LoVo (cell line): ENCODE data around the gene KCTD2.

ENCODE experiments used
- DNase-seq: peaks from one replicate; pipeline ENCODE4 v3.0.0-alpha.2; 2016; ENCODE audit warnings: low spot score

KCTD2 gene

DNA sequence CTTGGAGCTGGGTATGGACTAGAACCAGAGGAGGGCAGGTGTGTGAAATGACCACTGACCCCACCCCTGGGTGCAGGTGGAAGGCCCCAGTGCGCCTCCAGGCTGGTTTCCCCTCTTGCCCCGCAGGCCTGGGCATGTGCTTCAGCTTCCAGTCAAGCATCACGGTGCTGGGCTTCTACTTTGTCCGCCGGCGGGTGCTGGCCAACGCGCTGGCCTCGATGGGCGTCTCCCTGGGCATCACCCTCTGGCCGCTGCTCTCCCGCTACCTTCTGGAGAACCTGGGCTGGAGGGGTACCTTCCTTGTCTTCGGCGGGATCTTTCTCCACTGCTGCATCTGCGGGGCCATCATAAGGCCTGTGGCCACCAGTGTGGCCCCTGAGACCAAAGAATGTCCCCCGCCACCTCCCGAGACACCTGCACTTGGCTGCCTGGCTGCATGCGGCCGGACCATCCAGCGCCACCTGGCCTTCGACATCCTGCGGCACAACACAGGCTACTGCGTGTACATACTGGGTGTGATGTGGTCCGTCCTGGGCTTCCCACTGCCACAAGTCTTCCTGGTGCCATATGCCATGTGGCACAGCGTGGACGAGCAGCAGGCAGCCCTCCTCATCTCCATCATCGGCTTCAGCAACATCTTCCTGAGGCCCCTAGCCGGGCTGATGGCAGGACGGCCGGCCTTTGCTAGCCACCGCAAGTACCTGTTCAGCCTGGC is 53.0 kb downstream of the KCTD2 start:
- DNase-seq: no peak

DNA sequence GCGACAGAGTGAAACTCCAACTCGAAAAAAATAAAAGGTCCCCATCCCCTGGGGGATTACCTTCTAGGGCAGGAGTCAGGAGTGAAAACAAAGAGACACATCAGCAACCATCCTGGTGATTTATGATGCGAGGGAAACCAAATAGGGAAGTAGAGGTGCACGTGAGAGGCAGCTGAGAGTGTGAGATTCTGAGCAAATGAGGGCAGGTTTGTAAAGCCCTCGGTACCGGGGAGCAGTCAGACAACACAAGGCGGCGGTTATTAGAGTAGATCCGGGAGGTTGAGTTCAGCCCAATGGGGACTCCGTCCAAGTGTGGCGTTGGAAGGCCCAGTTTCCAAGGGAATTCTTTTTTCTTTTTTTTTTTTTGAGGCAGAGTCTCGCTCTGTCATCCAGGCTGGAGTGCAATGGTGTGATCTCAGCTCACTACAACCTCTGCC is 55.4 kb downstream of the KCTD2 start:
- DNase-seq: no peak

DNA sequence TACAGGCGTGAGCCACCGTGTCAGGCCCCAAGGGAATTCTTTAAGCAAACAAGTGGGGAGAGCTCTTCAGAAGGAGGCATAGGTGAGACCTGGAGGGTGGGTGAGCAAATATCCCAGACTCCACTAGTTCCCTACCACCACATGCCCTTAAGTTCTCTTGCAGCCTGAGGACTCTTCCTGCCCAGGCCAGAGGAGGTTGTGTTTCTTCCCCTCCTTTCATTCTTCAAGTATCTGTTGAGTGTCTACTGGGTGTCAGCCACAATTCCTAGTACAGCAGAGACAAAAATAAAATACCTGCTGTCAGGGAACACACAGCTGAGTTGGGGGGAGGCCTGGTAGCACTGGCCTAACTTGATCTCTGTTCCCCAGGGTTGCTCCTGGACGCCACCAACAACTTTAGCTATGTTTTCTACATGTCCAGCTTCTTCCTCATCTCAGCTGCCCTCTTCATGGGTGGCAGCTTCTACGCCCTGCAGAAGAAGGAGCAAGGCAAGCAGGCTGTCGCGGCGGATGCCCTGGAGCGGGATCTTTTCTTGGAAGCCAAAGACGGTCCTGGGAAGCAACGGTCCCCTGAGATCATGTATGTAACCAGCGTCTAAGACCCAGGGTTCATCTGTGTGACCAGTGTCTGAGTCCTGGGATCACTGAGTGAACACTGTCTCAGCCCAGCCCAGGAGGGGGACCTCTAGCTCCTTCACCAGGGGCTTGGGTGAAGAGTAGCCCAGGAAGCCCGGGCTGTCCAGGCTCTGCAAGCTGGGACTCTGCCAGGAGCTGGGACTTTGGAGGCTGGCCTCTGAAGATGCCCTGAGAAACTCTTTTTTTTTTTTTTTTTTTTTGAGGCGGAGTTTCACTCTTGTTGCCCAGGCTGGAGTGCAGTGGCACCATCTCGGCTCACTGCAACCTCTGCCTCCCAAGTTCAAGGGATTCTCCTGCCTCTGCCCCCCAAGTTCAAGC is 56.9 kb downstream of the KCTD2 start:
- no peak for DNase-seq

DNA sequence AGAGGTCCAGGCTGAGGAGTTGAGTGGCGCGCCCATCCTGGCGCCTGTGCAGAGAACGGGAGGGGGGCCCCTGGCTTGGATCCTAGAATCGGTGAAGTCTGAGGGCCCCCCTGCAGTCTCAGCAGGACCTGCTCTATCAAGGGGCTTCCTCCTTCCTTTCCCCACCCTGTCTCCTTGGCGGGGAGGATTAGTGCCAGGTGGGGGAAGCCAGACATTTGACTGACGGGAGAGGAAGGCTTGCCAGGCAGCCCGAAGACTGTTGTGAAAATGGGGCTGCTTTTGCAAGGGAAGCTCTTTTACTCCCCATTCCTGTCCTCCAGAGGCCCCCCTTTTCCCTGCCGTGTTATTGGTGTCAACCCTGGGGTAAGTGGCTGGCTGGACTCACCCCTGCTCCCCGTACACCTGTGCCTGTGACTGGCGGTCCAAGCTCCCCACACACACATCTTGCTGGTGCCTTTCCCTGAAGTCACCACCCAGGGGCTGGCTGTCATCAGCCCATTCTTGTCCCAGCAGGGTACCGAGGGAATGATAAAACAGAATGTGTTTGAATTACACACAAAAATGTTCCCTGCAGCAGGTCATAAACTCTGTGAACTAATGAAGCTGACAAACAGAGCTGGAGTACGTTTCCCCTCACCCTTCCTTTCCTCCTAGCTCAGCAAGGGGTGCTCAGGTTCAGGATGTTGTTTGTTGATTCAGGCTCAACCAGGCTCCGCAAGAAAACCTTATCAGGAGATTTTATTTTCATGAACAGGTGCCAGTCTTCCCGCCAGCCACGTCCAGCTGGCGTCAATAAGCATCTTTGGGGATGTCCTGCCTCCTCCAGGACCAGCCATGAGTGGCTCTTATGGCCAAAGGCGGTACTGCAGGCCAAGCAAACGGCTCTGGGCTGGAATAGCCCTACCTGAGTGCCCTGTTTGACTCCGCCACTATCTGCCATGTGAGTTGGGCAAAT is 58.4 kb downstream of the KCTD2 start:
- peak; percentile 54 for DNase-seq

DNA sequence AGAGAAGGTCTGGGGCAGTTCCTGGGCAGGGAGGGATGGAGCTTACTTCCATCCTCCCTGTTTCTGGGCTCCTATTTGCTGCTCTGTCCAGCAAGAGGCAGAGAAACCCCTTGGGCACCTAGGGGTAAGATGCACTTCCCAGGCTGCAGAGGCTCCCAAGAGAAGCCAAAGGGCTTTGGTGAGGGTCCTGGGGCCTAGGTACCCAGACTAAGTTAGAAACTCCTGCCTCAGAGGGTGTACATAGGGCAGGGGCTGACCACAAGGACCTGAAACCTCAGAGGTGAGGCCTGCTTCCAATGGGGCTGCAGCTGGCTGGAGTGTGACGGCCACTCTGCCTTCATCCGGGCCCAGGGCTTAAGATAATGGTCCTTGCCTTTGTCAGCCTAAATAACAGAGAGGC is 61.2 kb downstream of the KCTD2 start:
- no peak for DNase-seq

DNA sequence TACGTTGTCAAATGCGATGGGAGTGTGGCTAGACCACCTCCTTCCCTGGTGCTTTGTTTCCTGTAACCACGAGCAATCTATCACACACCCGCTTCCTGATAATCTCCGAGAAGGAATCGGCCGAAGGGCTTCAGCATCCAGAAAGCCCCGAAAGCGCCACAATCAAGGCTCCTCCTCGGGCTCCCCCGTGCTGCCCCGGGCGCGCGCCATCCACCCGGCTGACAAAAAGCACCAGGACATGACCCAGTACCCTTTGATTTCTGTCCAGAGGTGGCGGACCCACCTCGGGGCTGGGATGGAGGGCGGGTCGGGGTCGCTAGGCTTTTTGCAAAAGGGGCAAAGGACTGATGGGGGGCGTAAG is 62.0 kb downstream of the KCTD2 start:
- DNase-seq: no peak

DNA sequence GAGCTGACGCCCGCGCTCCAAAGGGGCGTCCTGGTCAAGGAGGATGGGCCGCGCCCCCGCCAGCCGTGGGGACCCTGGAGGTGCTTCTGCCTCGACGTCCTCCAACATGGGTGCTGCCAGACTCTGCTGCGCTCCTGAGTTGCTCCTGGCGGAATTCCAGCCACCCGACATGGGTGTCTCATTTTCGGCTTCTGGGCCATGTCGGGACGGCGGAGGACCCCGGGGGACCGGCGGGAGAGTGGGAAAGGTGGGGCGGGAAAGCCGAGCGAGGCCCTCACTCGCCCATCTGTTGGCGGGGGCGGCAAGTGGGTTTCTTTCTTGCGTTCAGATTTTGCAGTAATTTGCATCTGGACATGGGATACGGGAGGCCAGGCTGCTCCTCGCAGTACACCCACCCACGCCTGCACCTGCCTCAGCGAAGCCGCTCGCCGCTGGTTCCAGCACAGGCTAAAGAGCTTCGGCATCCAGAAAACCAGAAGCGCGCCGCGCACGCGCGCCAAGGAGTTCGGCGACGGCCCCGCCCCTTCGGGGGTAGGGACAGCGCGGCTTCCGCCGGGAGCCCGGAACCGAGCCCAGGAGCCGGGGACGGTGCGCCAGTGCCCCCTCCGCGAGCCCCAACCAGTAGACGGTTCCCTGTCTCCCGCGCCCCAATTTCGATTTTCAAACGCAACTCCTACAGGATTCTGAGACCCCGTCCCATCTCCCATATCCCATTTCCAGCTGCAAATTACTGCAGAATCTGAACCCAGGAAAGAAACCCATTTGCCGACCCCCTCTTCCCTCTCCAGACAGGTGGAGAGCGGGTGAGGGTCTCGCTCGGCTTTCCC is 62.6 kb downstream of the KCTD2 start, which contains the start of gene ARMC7:
ARMC7 (plus strand) TSS at position 563 of the 827 bp plus-strand sequence. CDS start 320 bp downstream, outside the sequence.
- peak; percentile 88 for DNase-seq

DNA sequence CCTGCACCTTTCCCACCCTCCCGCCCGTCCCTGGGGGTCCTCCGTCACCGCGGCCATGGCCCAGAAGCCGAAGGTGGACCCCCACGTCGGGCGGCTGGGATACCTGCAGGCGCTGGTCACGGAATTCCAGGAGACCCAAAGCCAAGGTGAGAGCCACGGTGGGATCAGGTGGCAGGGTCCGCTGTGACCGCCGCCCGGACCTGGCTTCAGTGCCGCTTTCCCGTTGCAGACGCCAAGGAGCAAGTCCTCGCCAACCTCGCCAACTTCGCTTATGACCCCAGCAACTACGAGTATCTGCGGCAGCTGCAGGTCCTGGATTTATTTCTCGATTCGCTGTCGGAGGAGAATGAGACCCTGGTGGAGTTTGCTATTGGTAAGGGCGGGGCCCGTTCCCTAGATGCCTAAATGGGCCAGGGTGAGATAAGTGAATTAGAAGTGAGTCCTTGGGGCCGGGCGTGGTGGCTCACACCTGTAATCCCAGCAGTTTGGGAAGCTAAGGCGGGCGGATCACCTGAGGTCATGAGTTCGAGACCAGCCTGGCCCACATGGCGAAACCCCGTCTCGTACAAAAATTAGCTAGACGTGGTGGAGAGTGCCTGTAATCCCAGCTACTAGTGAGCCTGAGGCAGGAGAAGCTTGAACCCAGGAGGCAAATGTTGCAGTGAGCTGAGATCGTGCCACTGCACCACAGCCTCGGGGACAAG is 63.4 kb downstream of the KCTD2 start:
- DNase-seq: peak; percentile 46

DNA sequence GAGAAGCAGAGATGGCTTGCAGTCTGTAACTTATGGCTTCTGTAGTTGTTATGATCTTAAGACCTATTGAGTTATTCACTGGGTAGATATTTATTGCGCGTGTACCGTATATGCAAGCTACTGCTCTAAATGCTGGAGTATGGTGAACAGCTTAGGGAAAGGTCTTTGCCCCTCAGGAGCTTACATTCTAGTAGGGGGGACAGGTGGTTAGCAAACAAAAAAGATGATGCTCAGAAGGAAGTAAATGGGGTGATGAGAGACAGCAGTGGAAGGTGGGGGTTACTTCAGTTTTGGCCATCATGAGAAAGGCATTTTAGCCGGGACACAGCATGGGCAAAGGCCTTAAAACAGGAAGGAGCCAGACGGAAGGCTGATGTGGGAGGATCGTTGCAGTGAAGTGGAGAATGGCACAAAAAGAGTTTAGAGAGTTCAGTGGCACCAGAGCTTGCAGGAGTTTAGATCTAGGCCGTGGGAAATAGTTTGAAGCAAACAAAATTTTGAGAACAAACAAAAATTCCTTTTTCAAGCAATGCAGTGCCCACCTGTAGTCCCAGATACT is 64.8 kb downstream of the KCTD2 start:
- DNase-seq: no peak

DNA sequence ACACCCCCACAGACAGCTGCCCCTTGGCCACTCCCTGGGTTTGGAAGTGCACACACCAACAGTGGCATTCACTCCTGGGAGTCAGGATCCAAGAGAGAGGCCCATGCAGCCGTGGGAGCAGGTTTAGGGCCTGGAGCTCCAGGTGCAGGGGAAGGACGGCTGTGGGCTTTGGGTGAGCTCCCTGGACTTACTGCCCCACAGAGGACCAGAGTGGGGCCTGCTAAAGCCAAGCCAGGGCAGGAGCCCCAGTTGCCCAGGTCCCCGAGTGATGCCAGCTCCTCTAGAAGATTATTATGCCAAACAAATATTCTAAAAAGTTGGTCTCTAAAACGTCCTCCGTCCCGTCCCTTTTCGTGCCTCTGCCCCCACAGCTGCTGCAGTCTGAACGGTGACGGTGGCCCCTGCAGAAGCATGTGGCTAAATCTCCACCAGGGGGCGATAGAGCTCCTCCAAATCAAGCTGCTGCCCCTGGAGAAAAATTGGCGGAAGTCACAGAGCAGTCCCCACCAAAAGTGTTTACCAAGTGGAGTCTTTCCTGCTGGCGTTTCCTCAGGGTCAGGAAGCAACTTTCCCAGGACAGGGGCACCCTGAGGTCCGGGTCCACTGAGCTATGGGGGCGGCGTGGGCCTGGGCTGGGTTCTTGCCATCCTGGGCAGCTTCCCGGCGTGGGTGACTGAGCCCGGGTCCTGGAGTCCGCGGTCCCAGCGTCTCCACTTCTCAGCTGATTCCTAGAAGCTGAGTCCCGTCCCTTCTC is 67.0 kb downstream of the KCTD2 start:
- peak; percentile 89 for DNase-seq

DNA sequence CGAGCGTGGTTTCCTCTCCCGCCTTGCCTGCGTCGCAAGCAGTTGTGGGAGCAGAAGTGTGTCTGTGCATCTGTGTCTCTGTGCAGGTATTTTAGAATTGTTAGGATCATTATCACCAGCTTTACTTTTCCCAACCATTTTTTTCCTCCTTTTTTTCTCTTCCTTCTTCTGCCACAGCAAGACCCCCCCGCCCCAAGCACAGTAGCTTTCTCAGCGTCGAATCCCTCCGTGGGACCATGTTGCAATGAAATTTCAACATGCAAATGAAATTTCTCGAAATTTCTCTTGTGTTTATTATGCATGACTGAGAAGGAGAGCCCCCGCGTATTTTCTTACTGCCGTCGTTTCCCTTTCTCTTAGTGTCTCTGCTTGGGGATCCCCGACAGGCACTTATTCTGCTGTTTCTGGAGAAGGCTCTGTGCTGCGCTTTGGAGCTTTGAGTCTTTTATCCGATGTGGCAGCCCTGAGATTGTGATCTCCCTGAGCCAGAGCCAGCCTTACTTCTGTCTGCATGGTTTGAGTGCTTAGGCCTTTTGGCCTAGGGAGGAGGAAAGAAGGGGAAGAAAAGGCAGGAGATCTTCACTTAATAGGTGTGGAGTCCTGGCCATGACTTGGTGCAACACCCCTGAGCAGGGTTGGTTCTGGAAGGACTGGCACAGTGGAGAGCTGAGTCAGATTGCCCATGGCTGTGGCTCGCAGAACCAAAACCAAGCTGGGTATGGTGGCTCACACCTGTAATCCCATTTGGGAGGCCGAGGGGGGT is 67.7 kb downstream of the KCTD2 start:
- no peak for DNase-seq
